Smooth muscle cell (in vitro differentiated cells): ENCODE measurements around the gene SAPCD1. TPM values are rescaled to one million over a fixed set of nuclear protein-coding genes. Genes with fewer than 3 reads are reported as not detected.

ENCODE experiments used
- DNase-seq: peaks from one replicate; lab custom pipeline; 2025; ENCODE audit not compliant: unreplicated experiment; lab: John Stamatoyannopoulos, UW
- H2AFZ ChIP-seq: fragments of 200-600 bp; sonication (generic); 2 replicates; pipeline ENCODE4 v1.6.0; 2016; ENCODE audit warnings: antibody characterized with exemption, low read depth, mild to moderate bottlenecking
- H3F3A ChIP-seq: fragments of 200-600 bp; sonication (generic); 2 replicates; pipeline ENCODE4 v1.6.0; 2017; ENCODE audit warnings: antibody characterized with exemption, low read depth
- H3K27ac ChIP-seq: fragments of 200-600 bp; sonication (generic); 2 replicates; pipeline ENCODE4 v1.5.1; 2016; ENCODE audit warnings: low read depth, mild to moderate bottlenecking
- H3K27me3 ChIP-seq: fragments of 200-600 bp; sonication (generic); 2 replicates; pipeline ENCODE4 v1.6.1; 2016; ENCODE audit warnings: low read depth, mild to moderate bottlenecking
- H3K36me3 ChIP-seq: fragments of 200-600 bp; sonication (generic); 2 replicates; pipeline ENCODE4 v1.5.1; 2016; ENCODE audit warnings: low read depth
- H3K4me1 ChIP-seq: fragments of 200-600 bp; sonication (generic); 2 replicates; pipeline ENCODE4 v1.5.1; 2016; ENCODE audit warnings: low read depth
- H3K4me2 ChIP-seq: fragments of 200-600 bp; sonication (generic); 2 replicates; pipeline ENCODE4 v1.6.0; 2016; ENCODE audit warnings: mild to moderate bottlenecking
- H3K4me3 ChIP-seq: fragments of 200-600 bp; sonication (generic); 2 replicates; pipeline ENCODE4 v1.5.1; 2016; ENCODE audit warnings: mild to moderate bottlenecking
- H3K79me2 ChIP-seq: fragments of 200-600 bp; sonication (generic); 2 replicates; pipeline ENCODE4 v1.6.0; 2016; ENCODE audit warnings: low read depth, mild to moderate bottlenecking
- H3K9ac ChIP-seq: fragments of 200-600 bp; sonication (generic); 2 replicates; pipeline ENCODE4 v1.6.0; 2016; ENCODE audit warnings: low read depth
- H3K9me3 ChIP-seq: fragments of 200-600 bp; sonication (generic); replicated peaks from 2 replicates; pipeline ENCODE4 v1.5.1; 2016; ENCODE audit warnings: low read depth
- H4K20me1 ChIP-seq: fragments of 200-600 bp; sonication (generic); 2 replicates; pipeline ENCODE4 v1.6.0; 2016; ENCODE audit warnings: low read depth
- CTCF ChIP-seq: fragments of 200-600 bp; sonication (generic); IDR thresholded peaks from 2 replicates; pipeline ENCODE4 v1.5.1; 2017; ENCODE audit warnings: borderline replicate concordance, mild to moderate bottlenecking, antibody characterized with exemption; ENCODE audit not compliant: insufficient read depth, poor library complexity, severe bottlenecking
- WGBS: methylation state at CpG from one replicate; pipeline ENCODE4 v1.1.7; 2016; ENCODE audit warnings: low lambda C conversion rate; 5-methylcytosine and 5-hydroxymethylcytosine counted together
- polyA plus RNA-seq: library from polyadenylated mRNA; unstranded; fragments of >200 nt; fragmentation: Nextera tagmentation; extraction: Ambion mirVana; gene quantifications from 2 replicates; pipeline ENCODE4 v1.2.1, GENCODE V29; 2016
- total RNA-seq: library from RNA; depleted of rRNA; stranded (reverse); fragments of >200 nt; gene quantifications from 2 replicates; pipeline ENCODE4 v1.2.3, GENCODE V29; 2014

SAPCD1 gene
- total and polyA plus RNA-seq, 2 experiments from 2014 or later = 1.4 TPM; not detected in 1

DNA sequence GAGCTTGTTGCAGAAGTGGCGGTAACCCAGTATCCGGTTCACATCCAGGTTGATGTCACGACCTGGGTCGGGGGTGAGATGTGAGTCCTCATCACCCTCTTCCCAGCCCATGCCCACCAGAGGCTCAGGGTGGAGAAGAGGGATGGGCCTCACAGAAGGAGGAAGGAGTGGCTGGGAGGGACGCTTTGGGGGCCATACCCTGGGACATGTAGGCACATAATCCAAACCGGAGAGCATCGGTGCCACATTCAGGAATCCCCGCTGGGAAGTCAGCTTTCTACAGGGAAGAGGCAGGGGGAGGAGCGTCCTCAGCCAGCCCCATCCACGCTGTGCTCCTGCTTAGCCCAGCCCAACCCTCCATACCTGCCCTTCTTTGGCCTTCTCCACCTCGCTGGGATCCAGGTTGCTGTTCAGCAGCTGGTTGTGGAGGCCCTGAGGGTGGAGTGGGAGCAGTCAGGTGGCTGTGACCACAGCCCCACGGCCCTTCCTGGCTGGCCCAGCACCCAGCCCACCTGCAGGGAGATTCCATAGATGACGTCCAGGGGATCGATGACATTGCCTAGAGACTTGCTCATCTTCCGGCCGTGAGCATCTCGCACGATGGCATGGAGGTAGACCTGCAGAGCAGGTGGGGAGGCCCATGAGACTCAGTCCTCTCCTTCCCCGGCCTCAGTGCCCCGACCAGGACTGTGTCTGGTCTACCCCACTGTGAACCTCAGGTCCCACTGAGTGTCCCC is 18.2 kb downstream of the SAPCD1 start:
- Histone ChIP-seq H3K9ac (no peak overlapping the region), H3F3A (peaks cover 11% of the 10 kb centered on the region), H3K36me3 (no peaks in the 10 kb centered on the region), H3K79me2 (no peaks in the 10 kb centered on the region), H3K9me3 (no peaks in the 10 kb centered on the region), H3K27ac (no peak overlapping the region), H2AFZ (no peak overlapping the region), H4K20me1 (no peaks in the 10 kb centered on the region), H3K4me2 (no peak overlapping the region), H3K4me3 (no peak overlapping the region), H3K27me3 (no peaks in the 10 kb centered on the region), H3K4me1 (peaks cover 8% of the 10 kb centered on the region)
- DNase-seq = no peak
- TF ChIP-seq CTCF = no peak
- 96% methylated on average over 20 of the region's 20 CpGs for WGBS

DNA sequence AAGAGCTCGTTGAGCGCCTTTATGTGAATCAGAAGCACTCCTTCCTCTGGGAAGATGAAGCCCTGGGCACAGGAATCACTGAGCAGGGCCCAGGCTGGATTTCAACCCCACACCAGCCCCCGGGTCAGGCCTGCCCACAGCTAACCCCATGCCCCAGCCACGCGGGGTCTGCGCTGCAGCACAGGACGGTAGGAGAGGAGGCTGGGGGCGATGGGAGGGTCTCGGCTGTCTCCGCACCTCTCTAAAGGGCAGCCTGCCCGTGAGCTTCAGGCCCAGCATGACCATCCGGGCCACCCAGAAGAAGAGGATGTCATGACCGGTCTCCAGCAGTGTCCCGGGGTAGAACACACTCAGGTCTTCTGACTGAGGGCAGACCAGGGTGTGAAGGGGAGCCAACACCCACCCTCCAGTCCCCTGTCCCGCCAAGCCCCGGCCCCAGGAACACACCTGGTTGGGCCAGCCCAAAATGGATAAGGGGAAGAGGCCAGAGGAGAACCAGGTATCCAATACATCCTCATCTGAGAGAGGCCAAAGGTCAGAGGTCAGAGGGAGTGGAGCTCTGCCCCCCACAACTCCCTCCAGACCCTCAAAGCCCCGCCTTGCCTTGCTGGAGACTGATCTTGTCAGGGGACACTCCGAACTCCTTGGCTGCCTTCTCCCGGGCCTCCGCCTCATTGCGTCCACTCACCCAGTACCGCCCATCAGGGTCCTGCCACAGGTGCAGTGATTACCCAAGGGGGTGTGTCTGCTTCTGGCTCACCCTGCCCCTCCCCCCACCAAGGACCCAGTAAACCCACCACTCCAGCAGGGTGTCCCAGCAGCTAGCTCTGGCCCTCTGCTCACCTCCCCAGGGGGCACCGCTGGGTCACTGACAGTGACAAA is 19.0 kb downstream of the SAPCD1 start:
- H3K4me1 ChIP-seq = peaks cover 6% of the 10 kb centered on the region
- H3K9ac ChIP-seq = no peak overlapping the region
- 98% methylated on average over 23 of the region's 23 CpGs for WGBS
- no peaks in the 10 kb centered on the region for H3K27me3 ChIP-seq
- H3F3A ChIP-seq = peaks cover 11% of the 10 kb centered on the region
- H3K36me3 ChIP-seq = no peaks in the 10 kb centered on the region
- no peak overlapping the region for H3K4me2 ChIP-seq
- no peaks in the 10 kb centered on the region for H3K79me2 ChIP-seq
- H3K9me3 ChIP-seq = no peaks in the 10 kb centered on the region
- no peak overlapping the region for H2AFZ ChIP-seq
- H3K27ac ChIP-seq = no peak overlapping the region
- DNase-seq = no peak
- no peaks in the 10 kb centered on the region for H4K20me1 ChIP-seq
- TF ChIP-seq CTCF = no peak
- no peak overlapping the region for H3K4me3 ChIP-seq

- H3K79me2 ChIP-seq = no peaks in the 10 kb centered on the region
- no peak overlapping the region for H2AFZ ChIP-seq
- peaks cover 11% of the 10 kb centered on the region for H3F3A ChIP-seq
- no peak overlapping the region for H3K4me2 ChIP-seq
- no peaks in the 10 kb centered on the region for H4K20me1 ChIP-seq
- no peak overlapping the region for H3K27ac ChIP-seq
- no peak overlapping the region for H3K4me3 ChIP-seq
- H3K27me3 ChIP-seq = no peaks in the 10 kb centered on the region
- H3K4me1 ChIP-seq = no peaks in the 10 kb centered on the region
- no peaks in the 10 kb centered on the region for H3K9me3 ChIP-seq
- no peak overlapping the region for H3K9ac ChIP-seq
- no peak for TF ChIP-seq CTCF
- DNase-seq = no peak
- no peaks in the 10 kb centered on the region for H3K36me3 ChIP-seq
- WGBS = 97% methylated on average over 29 of the region's 32 CpGs
These were observed 19.8 kb downstream of the SAPCD1 start for GRCh38 chr6:31782126-31782855.
